Neural progenitor cell (in vitro differentiated cells): ENCODE results near the gene CEP78. TPM values are rescaled to one million over a fixed set of nuclear protein-coding genes. Genes with fewer than 3 reads are reported as not detected.
A peak's percentile ranks its signal among the peaks of the same experiment; 100 is the strongest.

Source experiments
- DNase-seq: peaks from one replicate; pipeline ENCODE4 v3.0.0-alpha.2; 2016; ENCODE audit warnings: low spot score
- H2AFZ ChIP-seq: fragments of 200-600 bp; sonication (generic); replicated peaks from 2 replicates; pipeline ENCODE4 v1.6.1; 2016; ENCODE audit warnings: antibody characterized with exemption
- H3F3A ChIP-seq: fragments of 200-600 bp; sonication (generic); 2 replicates; pipeline ENCODE4 v1.6.1; 2016; ENCODE audit warnings: antibody characterized with exemption, low read depth
- H3K27ac ChIP-seq: fragments of 200-600 bp; sonication (generic); 2 replicates; pipeline ENCODE4 v1.5.1; 2016; ENCODE audit warnings: mild to moderate bottlenecking
- H3K27me3 ChIP-seq: fragments of 200-600 bp; sonication (generic); 2 replicates; pipeline ENCODE4 v1.6.1; 2016; ENCODE audit warnings: mild to moderate bottlenecking, moderate library complexity
- H3K36me3 ChIP-seq: fragments of 200-600 bp; sonication (generic); 2 replicates; pipeline ENCODE4 v1.5.1; 2016
- H3K4me1 ChIP-seq: fragments of 200-600 bp; sonication (generic); 2 replicates; pipeline ENCODE4 v1.6.1; 2016; ENCODE audit warnings: mixed run types
- H3K4me2 ChIP-seq: fragments of 200-600 bp; sonication (generic); 2 replicates; pipeline ENCODE4 v1.6.1; 2016
- H3K4me3 ChIP-seq: fragments of 200-600 bp; sonication (generic); 2 replicates; pipeline ENCODE4 v1.5.1; 2016
- H3K79me2 ChIP-seq: fragments of 200-600 bp; sonication (generic); 2 replicates; pipeline ENCODE4 v1.6.1; 2016; ENCODE audit warnings: low read depth
- H3K9ac ChIP-seq: fragments of 200-600 bp; sonication (generic); 2 replicates; pipeline ENCODE4 v1.6.1; 2016
- H3K9me3 ChIP-seq: fragments of 200-600 bp; sonication (generic); 2 replicates; pipeline ENCODE4 v1.5.1; 2016; ENCODE audit warnings: low read depth
- H4K20me1 ChIP-seq: fragments of 200-600 bp; sonication (generic); 2 replicates; pipeline ENCODE4 v1.6.1; 2016; ENCODE audit warnings: low read depth
- H3K27ac Mint-ChIP-seq: 3 replicates; pipeline ENCODE4 v1.8.0; 2021; ENCODE audit warnings: mixed read lengths
- H3K27me3 Mint-ChIP-seq: 2 replicates; pipeline ENCODE4 v1.8.0; 2022; ENCODE audit warnings: low read depth, mild to moderate bottlenecking, inconsistent platforms, moderate library complexity, mixed read lengths; ENCODE audit not compliant: insufficient read depth
- H3K36me3 Mint-ChIP-seq: 3 replicates; pipeline ENCODE4 v1.8.0; 2021; ENCODE audit warnings: mixed read lengths
- H3K4me1 Mint-ChIP-seq: 3 replicates; pipeline ENCODE4 v1.8.0; 2021; ENCODE audit warnings: mixed read lengths
- H3K4me3 Mint-ChIP-seq: 3 replicates; pipeline ENCODE4 v1.8.0; 2021; ENCODE audit warnings: mild to moderate bottlenecking, moderate library complexity, mixed read lengths
- H3K9me3 Mint-ChIP-seq: 3 replicates; pipeline ENCODE4 v1.8.0; 2020; ENCODE audit warnings: mixed read lengths
- EZH2 ChIP-seq: fragments of 200-600 bp; sonication (generic); IDR thresholded peaks from 2 replicates; pipeline ENCODE4 v1.6.1; 2017; ENCODE audit warnings: antibody characterized with exemption, mild to moderate bottlenecking, moderate library complexity
- EZH2phosphoT487 ChIP-seq: fragments of 200-600 bp; sonication (generic); IDR thresholded peaks from 2 replicates; pipeline ENCODE4 v1.6.1; 2017; ENCODE audit warnings: antibody characterized with exemption
- total RNA-seq: library from RNA; depleted of rRNA; stranded (reverse); fragments of >200 nt; gene quantifications from 2 replicates; pipeline ENCODE4 v1.2.3, GENCODE V29; 2015; ENCODE audit warnings: low replicate concordance
- TF ChIP-seq, protein P1 (sequence below): fragments of 200-600 bp; sonication (generic); IDR thresholded peaks from 2 replicates; pipeline ENCODE4 v1.5.1; 2017; ENCODE audit warnings: antibody characterized with exemption, mild to moderate bottlenecking

The CEP78 gene
- total RNA-seq, 1 donor from 2014 or later, result 122 TPM

GRCh38 chr9:78292716-78293497, 57.0 kb downstream of the CEP78 start:
- Histone ChIP-seq H4K20me1 (peaks cover 4% of the 10 kb centered on the region), H3K9me3 (no peaks in the 10 kb centered on the region), H3K27ac (no peak overlapping the region), H3K4me3 (no peak overlapping the region), H2AFZ (no peak overlapping the region), H3K9ac (no peak overlapping the region), H3K36me3 (no peaks in the 10 kb centered on the region), H3K4me2 (no peak overlapping the region), H3F3A (peaks cover 14% of the 10 kb centered on the region), H3K27me3 (no peaks in the 10 kb centered on the region), H3K79me2 (peaks cover 10% of the 10 kb centered on the region), H3K4me1 (peaks cover 36% of the 10 kb centered on the region)
- H3K27me3 Mint-ChIP-seq, result peaks cover 3% of the 10 kb centered on the region
- no peaks in the 10 kb centered on the region for H3K36me3 Mint-ChIP-seq
- no peaks in the 10 kb centered on the region for H3K9me3 Mint-ChIP-seq
- H3K27ac Mint-ChIP-seq, result no peak overlapping the region
- DNase-seq, result no peak
- H3K4me1 Mint-ChIP-seq, result peaks cover 39% of the 10 kb centered on the region
- no peak for TF ChIP-seq EZH2
- no peak for TF ChIP-seq EZH2phosphoT487
- TF ChIP-seq, protein P1, sequence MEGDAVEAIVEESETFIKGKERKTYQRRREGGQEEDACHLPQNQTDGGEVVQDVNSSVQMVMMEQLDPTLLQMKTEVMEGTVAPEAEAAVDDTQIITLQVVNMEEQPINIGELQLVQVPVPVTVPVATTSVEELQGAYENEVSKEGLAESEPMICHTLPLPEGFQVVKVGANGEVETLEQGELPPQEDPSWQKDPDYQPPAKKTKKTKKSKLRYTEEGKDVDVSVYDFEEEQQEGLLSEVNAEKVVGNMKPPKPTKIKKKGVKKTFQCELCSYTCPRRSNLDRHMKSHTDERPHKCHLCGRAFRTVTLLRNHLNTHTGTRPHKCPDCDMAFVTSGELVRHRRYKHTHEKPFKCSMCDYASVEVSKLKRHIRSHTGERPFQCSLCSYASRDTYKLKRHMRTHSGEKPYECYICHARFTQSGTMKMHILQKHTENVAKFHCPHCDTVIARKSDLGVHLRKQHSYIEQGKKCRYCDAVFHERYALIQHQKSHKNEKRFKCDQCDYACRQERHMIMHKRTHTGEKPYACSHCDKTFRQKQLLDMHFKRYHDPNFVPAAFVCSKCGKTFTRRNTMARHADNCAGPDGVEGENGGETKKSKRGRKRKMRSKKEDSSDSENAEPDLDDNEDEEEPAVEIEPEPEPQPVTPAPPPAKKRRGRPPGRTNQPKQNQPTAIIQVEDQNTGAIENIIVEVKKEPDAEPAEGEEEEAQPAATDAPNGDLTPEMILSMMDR, result no peak
- no peak overlapping the region for H3K4me3 Mint-ChIP-seq

- Mint-ChIP-seq H3K9me3 (no peaks in the 10 kb centered on the region), H3K4me3 (peak overlapping the region; percentile 25), H3K27me3 (peaks cover 3% of the 10 kb centered on the region), H3K36me3 (peaks cover 4% of the 10 kb centered on the region), H3K27ac (no peak overlapping the region), H3K4me1 (peaks cover 46% of the 10 kb centered on the region)
- Histone ChIP-seq H3K9me3 (no peaks in the 10 kb centered on the region), H3K4me3 (no peak overlapping the region), H3F3A (peaks cover 14% of the 10 kb centered on the region), H3K4me2 (no peak overlapping the region), H4K20me1 (peaks cover 5% of the 10 kb centered on the region), H3K79me2 (peaks cover 26% of the 10 kb centered on the region), H3K4me1 (peaks cover 24% of the 10 kb centered on the region), H3K36me3 (no peaks in the 10 kb centered on the region), H3K27ac (no peak overlapping the region), H2AFZ (no peak overlapping the region), H3K27me3 (no peaks in the 10 kb centered on the region), H3K9ac (no peak overlapping the region)
- TF ChIP-seq EZH2 (no peak), EZH2phosphoT487 (no peak)
- TF ChIP-seq, protein P1, result no peak
- no peak for DNase-seq
These were observed 58.7 kb downstream of the CEP78 start for GRCh38 chr9:78294290-78295176.

DNA sequence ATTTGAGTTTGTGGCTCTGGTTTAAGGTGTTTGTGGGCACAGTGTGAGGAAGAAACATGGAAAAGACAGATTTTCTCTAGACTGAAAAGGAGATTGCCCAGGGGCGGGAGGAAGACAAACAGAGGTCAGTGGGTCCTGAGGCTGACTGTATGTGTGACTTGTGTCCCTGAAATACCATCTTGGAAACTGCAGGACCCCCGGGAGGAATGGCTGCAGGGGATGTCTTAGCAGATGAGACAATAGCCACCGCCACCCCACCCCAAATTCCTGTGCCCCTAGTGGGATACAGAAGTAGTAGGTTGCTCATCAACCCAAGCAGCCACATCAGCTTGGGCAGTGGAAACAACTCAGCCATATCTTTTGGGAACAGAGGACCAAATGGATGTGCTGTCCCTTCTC, 59.3 kb downstream of the CEP78 start:
- Mint-ChIP-seq H3K27me3 (peaks cover 3% of the 10 kb centered on the region), H3K27ac (no peak overlapping the region), H3K36me3 (peaks cover 8% of the 10 kb centered on the region), H3K4me1 (peaks cover 44% of the 10 kb centered on the region), H3K4me3 (peak overlapping the region; percentile 25), H3K9me3 (no peaks in the 10 kb centered on the region)
- H2AFZ ChIP-seq, result peak overlapping the region; percentile 46
- H3K27me3 ChIP-seq, result no peaks in the 10 kb centered on the region
- peaks cover 5% of the 10 kb centered on the region for H3K36me3 ChIP-seq
- H3K9me3 ChIP-seq, result no peaks in the 10 kb centered on the region
- peaks cover 14% of the 10 kb centered on the region for H3F3A ChIP-seq
- H3K9ac ChIP-seq, result no peak overlapping the region
- H3K27ac ChIP-seq, result no peak overlapping the region
- H3K4me1 ChIP-seq, result peaks cover 20% of the 10 kb centered on the region
- H3K79me2 ChIP-seq, result peaks cover 32% of the 10 kb centered on the region
- no peak for TF ChIP-seq EZH2phosphoT487
- TF ChIP-seq, protein P1, result no peak
- TF ChIP-seq EZH2, result no peak
- no peak for DNase-seq
- peak overlapping the region; percentile 78 for H3K4me2 ChIP-seq
- peaks cover 9% of the 10 kb centered on the region for H4K20me1 ChIP-seq
- H3K4me3 ChIP-seq, result no peak overlapping the region
